ENCODE results near the gene TMPRSS13.

Gene TMPRSS13

GRCh38 chr11:117863383-117863782 lies 65.8 kb downstream of the TMPRSS13 start:
- in situ Hi-C loops (cut with HindIII; ENCODE audit: low pct_unique_long_range_greater_than_20kb, low sequenced_read_pairs): no loop called here
- no peak for TF ChIP-seq JUND (IDR thresholded peaks at IDR 0.05; ENCODE audit: low read depth)
- no peak for DNase-seq (ENCODE audit: low read depth in 1 of 2, low spot score in 1 of 2)

- no peak for TF ChIP-seq JUND (IDR thresholded peaks at IDR 0.05; ENCODE audit: low read depth)
- in situ Hi-C loops (cut with HindIII; ENCODE audit: low pct_unique_long_range_greater_than_20kb, low sequenced_read_pairs): no loop called here
- DNase-seq (ENCODE audit: low read depth in 1 of 2, low spot score in 1 of 2): no peak
Observed at GRCh38 chr11:117862753-117863152, 66.4 kb downstream of the TMPRSS13 start.

- no peak for TF ChIP-seq JUND (IDR thresholded peaks at IDR 0.05; ENCODE audit: low read depth)
- in situ Hi-C loops (cut with HindIII; ENCODE audit: low pct_unique_long_range_greater_than_20kb, low sequenced_read_pairs): no loop called here
- no peak for DNase-seq (ENCODE audit: low read depth in 1 of 2, low spot score in 1 of 2)
Observed at GRCh38 chr11:117862019-117862725, 67.0 kb downstream of the TMPRSS13 start.

DNA sequence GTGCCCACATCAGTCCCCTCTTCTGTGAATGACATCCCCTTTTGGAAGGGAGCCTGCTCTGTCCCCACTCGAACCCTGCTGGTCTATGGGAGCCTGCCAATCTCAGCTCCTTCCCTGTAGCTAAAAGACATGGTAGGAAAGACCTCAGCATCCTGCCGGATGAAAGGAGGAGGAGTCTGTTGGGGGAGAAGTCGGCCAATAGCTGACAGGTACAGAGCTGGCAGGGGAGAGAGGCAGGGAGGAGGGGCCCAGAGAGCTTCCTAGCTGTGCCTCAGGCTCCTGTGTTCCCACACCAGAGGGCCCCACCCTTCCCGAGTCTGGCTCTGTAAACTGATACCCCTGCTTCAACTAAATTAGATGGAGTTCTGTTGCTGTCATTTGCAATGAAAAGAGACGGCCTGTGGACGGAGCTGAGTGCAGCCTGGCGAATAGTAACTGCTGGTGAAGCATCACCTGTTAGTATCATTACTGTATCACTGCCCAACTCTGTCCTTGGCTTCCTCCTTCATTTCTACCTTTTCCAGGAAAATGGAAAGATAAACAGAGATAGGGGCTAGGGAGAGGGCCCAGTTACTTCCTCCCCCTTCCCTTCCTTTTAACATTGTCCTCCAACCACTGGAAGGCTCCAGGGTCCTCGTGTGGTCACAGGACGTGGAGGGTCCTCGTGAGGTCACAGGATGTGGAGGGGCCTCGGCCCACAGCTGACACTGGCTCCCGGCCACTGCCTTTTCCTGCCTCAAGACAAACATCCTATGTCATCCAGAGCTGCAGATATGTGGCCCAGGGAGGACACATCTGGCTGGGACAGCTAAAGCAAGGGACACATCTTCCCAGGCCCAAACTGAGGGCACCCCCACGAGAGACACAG lies 67.8 kb downstream of the TMPRSS13 start:
- DNase-seq (ENCODE audit: low read depth in 1 of 2, low spot score in 1 of 2): peak in 1 of 2 experiments; percentile 14
- TF ChIP-seq JUND (IDR thresholded peaks at IDR 0.05; ENCODE audit: low read depth): no peak
- in situ Hi-C loops (cut with HindIII; ENCODE audit: low pct_unique_long_range_greater_than_20kb, low sequenced_read_pairs): no loop called here

DNA sequence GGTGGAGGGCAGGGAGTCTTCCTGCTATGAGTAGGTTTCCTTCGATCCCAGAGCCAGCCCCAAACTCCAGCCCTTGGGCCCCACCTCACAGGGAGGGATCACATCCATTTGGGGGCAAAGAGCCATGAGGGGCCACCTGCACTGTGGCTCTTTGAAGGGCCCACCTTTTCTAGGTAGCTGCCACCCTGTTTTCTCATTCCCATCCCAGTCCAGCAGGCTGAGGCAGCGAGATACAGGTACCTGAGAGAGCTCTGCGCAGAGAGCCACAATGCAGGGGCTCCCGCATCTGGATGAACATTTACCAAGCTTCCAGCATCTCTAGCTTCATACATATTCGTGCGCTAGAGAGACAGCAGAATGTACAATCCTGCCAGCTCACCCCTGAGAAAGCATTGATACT lies 69.1 kb downstream of the TMPRSS13 start:
- TF ChIP-seq JUND (IDR thresholded peaks at IDR 0.05; ENCODE audit: low read depth): no peak
- no peak for DNase-seq (ENCODE audit: low read depth in 1 of 2, low spot score in 1 of 2)
- in situ Hi-C loops (cut with HindIII; ENCODE audit: low pct_unique_long_range_greater_than_20kb, low sequenced_read_pairs): no loop called here

GRCh38 chr11:117859488-117860112 lies 69.6 kb downstream of the TMPRSS13 start:
- no peak for DNase-seq (ENCODE audit: low read depth in 1 of 2, low spot score in 1 of 2)
- in situ Hi-C loops (cut with HindIII; ENCODE audit: low pct_unique_long_range_greater_than_20kb, low sequenced_read_pairs): no loop called here
- TF ChIP-seq JUND (IDR thresholded peaks at IDR 0.05; ENCODE audit: low read depth): no peak

DNA sequence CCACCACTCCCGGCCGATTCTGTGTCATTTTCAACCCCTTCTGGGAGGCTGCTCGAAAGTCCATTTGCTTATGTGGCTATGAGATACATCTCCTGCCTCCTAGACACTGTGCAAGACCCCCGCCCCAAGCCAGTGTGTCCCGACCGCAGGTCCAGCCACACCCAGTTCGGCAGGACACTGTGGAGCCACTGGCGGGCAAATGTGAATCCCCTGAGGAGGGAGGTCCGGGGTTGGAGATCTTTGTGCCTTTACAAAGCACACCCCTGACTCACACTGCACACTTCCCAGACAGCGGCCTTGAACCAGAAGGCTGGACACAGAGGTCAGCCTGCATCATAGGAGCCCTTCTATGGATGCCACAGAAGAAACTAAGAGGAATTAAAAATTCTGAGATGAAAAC lies 70.1 kb downstream of the TMPRSS13 start:
- in situ Hi-C loops (cut with HindIII; ENCODE audit: low pct_unique_long_range_greater_than_20kb, low sequenced_read_pairs): no loop called here
- TF ChIP-seq JUND (IDR thresholded peaks at IDR 0.05; ENCODE audit: low read depth): no peak
- DNase-seq (ENCODE audit: low read depth in 1 of 2, low spot score in 1 of 2): no peak

DNA sequence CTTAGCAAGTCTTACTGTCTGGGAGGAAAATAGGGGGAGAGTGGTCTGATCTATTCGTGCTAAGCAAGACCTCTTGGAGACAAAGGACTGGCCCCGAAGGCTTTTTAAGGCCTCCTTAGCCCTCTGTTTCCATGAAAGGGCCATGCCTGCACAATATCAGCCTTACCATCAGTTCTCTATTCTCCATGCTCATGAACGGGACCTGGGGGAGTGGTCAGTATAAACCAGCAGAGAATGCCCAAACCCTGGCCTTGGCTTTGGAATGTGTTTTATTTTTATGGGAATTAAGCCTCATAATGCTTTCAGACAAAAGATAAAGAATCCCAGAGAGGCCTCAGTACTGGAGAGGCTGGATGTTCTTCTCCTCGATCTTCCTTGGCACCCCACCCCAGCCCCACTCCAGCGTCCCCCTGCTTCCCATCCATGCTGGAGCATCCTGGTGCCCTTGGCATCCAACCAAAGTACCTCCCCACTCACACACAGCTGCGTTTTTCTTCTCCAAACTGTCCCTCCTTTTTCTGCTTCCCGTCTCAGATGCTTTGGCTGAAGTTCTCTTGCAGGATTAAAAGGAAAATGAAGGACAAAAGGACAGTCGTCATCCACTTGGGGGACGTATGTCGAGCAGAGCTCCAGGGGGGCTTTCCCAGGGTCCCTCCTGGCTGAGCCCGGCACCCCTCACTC lies 71.3 kb downstream of the TMPRSS13 start:
- in situ Hi-C loops (cut with HindIII; ENCODE audit: low pct_unique_long_range_greater_than_20kb, low sequenced_read_pairs): no loop called here
- no peak for DNase-seq (ENCODE audit: low read depth in 1 of 2, low spot score in 1 of 2)
- TF ChIP-seq JUND (IDR thresholded peaks at IDR 0.05; ENCODE audit: low read depth): no peak

DNA sequence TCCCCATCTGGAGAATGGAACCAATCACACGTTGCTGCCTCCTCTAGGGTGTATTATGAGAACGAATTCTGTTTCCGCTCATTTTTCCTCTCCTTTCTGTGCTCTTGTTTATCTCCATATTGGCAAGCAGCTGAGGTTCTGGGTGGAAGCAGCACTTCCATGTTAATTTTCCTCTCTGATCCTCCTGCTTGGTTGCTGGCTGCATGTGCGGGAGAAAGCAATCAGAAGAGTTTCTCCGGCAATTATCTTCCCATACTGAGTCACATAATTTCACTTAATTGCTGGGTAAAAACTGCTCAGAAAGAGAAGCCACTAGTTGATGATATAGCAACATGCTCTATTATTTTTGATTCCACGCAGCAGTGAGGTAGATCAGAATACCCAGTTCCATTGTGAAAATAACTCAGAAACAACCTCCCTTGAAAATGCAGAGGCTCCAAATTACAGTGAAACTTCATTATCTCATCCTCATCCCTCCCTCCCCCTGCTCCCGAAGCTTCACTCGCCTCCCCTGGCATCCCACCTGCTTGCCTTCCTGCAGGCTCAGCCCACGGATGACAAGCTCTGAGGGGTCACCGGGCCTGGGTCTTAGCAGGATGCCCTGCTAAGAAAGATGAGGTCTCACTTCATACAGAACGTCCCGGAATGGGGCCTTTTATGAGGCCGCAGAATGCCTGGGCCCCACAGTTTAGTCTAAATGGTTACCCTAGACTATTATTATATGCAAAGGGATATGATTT lies 73.1 kb downstream of the TMPRSS13 start:
- in situ Hi-C loops (cut with HindIII; ENCODE audit: low pct_unique_long_range_greater_than_20kb, low sequenced_read_pairs): no loop called here
- DNase-seq (ENCODE audit: low read depth in 1 of 2, low spot score in 1 of 2): no peak
- no peak for TF ChIP-seq JUND (IDR thresholded peaks at IDR 0.05; ENCODE audit: low read depth)

DNA sequence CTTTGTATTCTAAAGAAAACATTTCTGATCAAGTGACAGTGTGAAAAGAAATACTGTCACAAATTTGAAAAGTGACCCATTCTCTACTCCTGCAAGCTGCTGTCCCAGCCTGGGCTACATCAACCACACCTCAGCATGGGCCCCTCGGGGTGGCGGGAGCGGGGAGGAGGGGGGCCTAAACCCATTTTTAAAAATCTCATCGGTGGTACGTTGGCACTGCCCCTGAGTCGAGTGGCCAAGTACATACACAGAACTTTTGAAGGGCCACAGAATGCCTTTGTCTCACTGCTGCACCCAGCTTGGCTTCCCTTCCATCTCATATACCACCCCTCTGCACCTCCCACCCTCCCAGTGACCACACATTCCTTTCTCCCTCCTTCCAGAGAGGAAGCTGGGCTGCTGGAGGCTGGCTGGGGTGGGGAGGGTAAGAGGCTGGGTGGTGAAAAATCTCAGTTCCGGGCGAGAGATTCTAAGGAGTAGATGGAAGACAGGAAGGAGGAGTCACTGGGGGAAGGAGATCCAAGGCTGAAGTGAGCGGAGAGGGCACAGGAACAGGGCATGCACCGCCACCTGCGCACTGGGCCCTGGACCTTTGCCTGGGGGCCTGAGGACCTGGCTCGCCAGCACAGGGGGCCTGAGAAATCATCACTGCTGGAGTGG lies 73.9 kb downstream of the TMPRSS13 start:
- DNase-seq (ENCODE audit: low read depth in 1 of 2, low spot score in 1 of 2): no peak
- TF ChIP-seq JUND (IDR thresholded peaks at IDR 0.05; ENCODE audit: low read depth): no peak
- in situ Hi-C loops (cut with HindIII; ENCODE audit: low pct_unique_long_range_greater_than_20kb, low sequenced_read_pairs): no loop called here

GRCh38 chr11:117852309-117852708 lies 76.9 kb downstream of the TMPRSS13 start:
- no peak for DNase-seq (ENCODE audit: low read depth in 1 of 2, low spot score in 1 of 2)
- TF ChIP-seq JUND (IDR thresholded peaks at IDR 0.05; ENCODE audit: low read depth): no peak
- in situ Hi-C loops (cut with HindIII; ENCODE audit: low pct_unique_long_range_greater_than_20kb, low sequenced_read_pairs): no loop called here
